GM20000 (cell line): ENCODE data around the gene ANAPC2.
A peak's percentile ranks its signal among the peaks of the same experiment; 100 is the strongest.

ENCODE experiments used
- DNase-seq: peaks from one replicate; pipeline ENCODE4 v3.0.0; 2012; ENCODE audit warnings: low spot score
- TF ChIP-seq, protein P1 (sequence below): IDR thresholded peaks from 2 replicates; pipeline ENCODE4 v1.5.1; 2012; ENCODE audit warnings: mild to moderate bottlenecking, control low read depth; ENCODE audit errors: extremely low read depth, missing control alignments

ANAPC2 gene

DNA sequence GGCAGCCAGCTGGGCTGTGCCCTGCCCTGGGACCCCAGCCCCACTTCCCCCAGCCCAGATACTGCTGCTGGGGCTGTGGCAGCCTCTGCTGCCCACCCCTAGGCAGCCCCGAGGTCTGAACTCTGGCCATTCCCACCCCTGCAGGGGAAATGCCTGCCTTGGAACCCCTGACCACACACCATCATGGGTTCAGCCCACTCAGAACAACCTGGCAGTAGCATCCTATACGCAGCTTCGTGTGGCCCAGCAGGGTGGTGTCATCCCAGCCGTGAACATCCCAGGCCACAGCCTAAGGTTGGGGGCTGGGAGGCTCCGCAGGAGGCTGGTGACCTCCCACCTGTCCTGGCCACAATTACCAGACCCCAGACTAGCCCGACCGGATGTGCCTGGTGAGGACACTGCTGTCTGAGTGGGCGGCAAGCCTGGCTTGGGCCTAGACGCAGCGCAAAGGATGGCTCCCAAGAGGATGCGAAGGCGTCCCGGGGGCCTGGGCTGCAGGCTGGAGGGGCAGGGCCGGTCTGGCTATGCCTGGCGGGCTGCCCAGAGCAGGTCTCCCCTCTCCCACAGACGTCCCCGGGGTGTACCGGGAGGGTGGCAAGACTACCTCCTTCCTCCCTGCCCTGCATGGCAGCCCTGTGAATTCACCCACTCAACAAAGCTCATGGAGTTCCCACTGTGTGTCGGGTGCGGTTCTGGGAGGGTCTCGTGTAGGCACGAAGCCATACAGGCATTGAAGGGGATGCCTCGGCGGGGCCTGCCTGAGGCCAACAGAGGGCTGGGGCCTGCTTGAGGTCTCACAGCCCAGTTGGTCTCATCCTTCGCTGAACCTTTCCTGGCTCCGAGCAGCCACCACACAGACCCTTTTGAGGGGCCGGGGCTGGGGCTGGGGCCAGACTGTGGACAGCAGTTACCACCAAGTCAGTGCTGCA is 40.9 kb upstream of the ANAPC2 start:
- TF ChIP-seq, protein P1, sequence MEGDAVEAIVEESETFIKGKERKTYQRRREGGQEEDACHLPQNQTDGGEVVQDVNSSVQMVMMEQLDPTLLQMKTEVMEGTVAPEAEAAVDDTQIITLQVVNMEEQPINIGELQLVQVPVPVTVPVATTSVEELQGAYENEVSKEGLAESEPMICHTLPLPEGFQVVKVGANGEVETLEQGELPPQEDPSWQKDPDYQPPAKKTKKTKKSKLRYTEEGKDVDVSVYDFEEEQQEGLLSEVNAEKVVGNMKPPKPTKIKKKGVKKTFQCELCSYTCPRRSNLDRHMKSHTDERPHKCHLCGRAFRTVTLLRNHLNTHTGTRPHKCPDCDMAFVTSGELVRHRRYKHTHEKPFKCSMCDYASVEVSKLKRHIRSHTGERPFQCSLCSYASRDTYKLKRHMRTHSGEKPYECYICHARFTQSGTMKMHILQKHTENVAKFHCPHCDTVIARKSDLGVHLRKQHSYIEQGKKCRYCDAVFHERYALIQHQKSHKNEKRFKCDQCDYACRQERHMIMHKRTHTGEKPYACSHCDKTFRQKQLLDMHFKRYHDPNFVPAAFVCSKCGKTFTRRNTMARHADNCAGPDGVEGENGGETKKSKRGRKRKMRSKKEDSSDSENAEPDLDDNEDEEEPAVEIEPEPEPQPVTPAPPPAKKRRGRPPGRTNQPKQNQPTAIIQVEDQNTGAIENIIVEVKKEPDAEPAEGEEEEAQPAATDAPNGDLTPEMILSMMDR: no peak
- no peak for DNase-seq

DNA sequence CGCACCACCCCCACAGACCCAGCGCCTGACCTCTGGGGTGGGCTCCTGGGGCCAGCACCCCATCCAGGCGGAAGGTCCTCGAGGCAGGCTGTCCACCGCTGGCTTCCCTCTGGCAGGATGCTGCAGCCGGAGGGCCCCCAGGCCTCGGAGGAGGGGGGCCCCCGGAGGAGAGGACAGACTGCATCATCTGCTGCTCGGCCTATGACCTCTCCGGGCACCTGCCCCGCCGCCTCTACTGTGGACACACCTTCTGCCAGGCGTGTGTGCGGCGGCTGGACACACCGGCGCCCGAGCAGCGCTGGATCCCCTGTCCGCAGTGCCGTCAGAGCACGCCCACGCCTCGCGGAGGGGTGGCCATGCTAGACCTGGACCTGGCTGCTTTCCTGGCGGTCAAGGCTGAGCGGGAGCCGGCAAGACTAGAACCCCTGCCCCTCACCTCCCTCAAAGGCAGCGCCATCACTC is 40.2 kb upstream of the ANAPC2 start:
- DNase-seq: no peak
- TF ChIP-seq, protein P1: no peak

DNA sequence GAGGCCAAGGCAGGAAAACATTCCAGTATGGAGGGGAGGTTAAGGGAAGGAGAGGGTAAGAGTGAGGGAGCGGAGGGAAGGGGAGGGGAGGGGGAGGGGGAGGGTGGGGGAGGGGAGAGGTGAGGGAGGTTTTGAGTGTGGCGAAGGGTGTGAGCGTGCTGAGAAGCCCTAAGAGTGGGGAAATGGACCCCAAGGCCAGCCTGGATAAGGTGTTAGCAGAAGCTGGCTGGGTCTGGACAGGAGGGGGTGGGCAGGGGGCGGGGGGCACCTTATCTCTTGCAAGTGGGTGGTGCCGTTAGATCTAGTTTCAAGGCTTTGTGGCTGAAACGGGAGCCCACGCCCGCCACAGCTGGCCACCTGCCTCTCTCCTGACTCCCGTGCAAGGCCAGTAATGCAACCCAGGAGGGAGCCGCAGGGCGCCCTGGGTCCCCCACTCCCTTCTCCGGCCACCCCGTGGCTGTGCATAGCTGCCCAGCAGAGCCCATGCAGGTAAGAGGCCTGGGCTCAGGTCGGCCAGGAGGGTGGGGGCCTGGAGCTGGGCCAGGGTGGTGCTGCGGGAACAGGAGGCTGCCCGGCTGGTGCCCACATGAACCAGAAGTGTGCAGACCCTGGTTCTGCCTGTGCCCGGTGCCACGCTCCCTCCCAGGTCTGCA is 39.6 kb upstream of the ANAPC2 start:
- DNase-seq: no peak
- TF ChIP-seq, protein P1: no peak

DNA sequence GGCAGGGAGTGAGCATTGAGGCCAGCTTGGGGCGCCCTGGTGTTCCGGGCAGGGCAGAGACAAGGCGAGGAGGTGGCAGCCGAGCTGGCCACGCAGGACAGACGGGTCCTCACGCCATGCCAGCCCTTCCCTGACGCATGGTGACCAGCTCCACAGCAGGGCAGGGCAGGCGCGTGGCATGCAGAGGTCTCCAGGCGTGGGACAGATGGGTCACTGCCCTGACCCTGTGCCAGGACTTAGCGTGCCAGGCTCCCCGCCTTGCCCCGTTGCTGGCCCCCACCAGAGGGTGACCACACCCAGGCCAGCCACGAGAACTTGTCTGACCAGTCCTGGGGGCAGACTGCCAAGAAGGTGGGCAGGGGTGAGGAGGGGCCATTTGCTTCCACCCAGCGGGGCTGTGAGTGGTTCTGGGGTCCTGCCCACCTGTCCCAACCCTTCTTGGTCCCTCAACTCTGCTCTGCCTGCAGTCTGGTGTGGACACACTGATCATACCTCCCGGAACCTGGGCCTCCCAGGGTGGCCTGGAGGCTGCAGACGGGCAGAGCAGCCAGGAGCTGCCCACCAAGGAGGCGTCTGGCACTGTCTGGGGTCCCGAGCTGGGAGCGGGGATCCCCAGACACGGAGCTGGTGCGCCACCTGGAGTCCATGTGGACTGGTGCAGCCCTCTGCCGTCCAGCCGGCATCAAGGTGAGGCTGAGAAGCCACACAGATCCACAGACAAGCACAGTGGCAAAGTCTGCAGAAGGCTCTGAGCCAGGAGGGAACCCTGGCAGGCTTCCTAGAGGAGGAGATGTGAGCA is 38.9 kb upstream of the ANAPC2 start, which contains the start of gene RNF224:
RNF224 (plus strand) TSS at position 449 of the 799 bp plus-strand sequence. CDS start 834 bp downstream, outside the sequence.
- TF ChIP-seq, protein P1: peak; percentile 94
- DNase-seq: peak; percentile 88

GRCh38 chr9:137226338-137227053 is 38.1 kb upstream of the ANAPC2 start:
- TF ChIP-seq, protein P1: no peak
- no peak for DNase-seq

- TF ChIP-seq, protein P1: no peak
- DNase-seq: no peak
These were observed 37.5 kb upstream of the ANAPC2 start for GRCh38 chr9:137225699-137226331.
